ENCODE data around the gene PIAS1. TPM values are rescaled to one million over a fixed set of nuclear protein-coding genes. Genes with fewer than 3 reads are reported as not detected.

The PIAS1 gene
- total RNA-seq, 3 donors from 2014 or later (not counting 1 experiment from before 2014, with no cell fraction given): 94.7 to 103 (median 99.2) TPM

GRCh38 chr15:68203486-68203885 lies 149.4 kb downstream of the PIAS1 start:
- H3K27ac ChIP-seq (ENCODE audit: low read length): no peak overlapping the region
- H3K27me3 Mint-ChIP-seq (ENCODE audit: low read depth in 2 of 2): no peaks in the 10 kb centered on the region
- no peaks in the 10 kb centered on the region for H3K9me3 Mint-ChIP-seq
- TF ChIP-seq CTCF (IDR thresholded peaks at IDR 0.05): no peak
- no peaks in the 10 kb centered on the region for H3K36me3 ChIP-seq (ENCODE audit: control insufficient read depth, insufficient read depth, low read length)
- H3K4me1 Mint-ChIP-seq: peaks cover 0 to 22% of the 10 kb centered on the region in 2 donors
- peaks cover 17% of the 10 kb centered on the region for H3K4me1 ChIP-seq (ENCODE audit: control insufficient read depth, insufficient read depth, low read length)
- DNase-seq (no peak), ATAC-seq (no peak)
- no peak overlapping the region for H3K4me3 Mint-ChIP-seq
- H3K9me3 ChIP-seq (ENCODE audit: control insufficient read depth, insufficient read depth, low read length): no peaks in the 10 kb centered on the region
- H3K36me3 Mint-ChIP-seq: no peaks in the 10 kb centered on the region
- no peaks in the 10 kb centered on the region for H3K27me3 ChIP-seq (ENCODE audit: control insufficient read depth, insufficient read depth, low read length)
- H3K27ac Mint-ChIP-seq: no peak overlapping the region
- WGBS (ENCODE audit: insufficient coverage): 97% methylated on average over 5 of the region's 5 CpGs
- intact Hi-C loops (cut with micrococcal nuclease): no loop called here
- no peak overlapping the region for H3K4me3 ChIP-seq (ENCODE audit: low read length)

GRCh38 chr15:68203956-68204355 lies 149.8 kb downstream of the PIAS1 start:
- no peaks in the 10 kb centered on the region for H3K36me3 ChIP-seq (ENCODE audit: control insufficient read depth, insufficient read depth, low read length)
- DNase-seq (no peak), ATAC-seq (no peak)
- H3K27ac ChIP-seq (ENCODE audit: low read length): no peak overlapping the region
- peaks cover 21% of the 10 kb centered on the region for H3K4me1 ChIP-seq (ENCODE audit: control insufficient read depth, insufficient read depth, low read length)
- Mint-ChIP-seq H3K4me1 (peaks cover 0 to 25% of the 10 kb centered on the region in 2 donors), H3K4me3 (no peak overlapping the region), H3K9me3 (no peaks in the 10 kb centered on the region), H3K36me3 (no peaks in the 10 kb centered on the region), H3K27ac (no peak overlapping the region), H3K27me3 (ENCODE audit: low read depth in 2 of 2) (no peaks in the 10 kb centered on the region)
- intact Hi-C loops (cut with micrococcal nuclease): no loop called here
- WGBS (ENCODE audit: insufficient coverage): 99% methylated on average over 5 of the region's 5 CpGs
- no peak overlapping the region for H3K4me3 ChIP-seq (ENCODE audit: low read length)
- H3K9me3 ChIP-seq (ENCODE audit: control insufficient read depth, insufficient read depth, low read length): no peaks in the 10 kb centered on the region
- TF ChIP-seq CTCF (IDR thresholded peaks at IDR 0.05): no peak
- H3K27me3 ChIP-seq (ENCODE audit: control insufficient read depth, insufficient read depth, low read length): no peaks in the 10 kb centered on the region

- Mint-ChIP-seq H3K4me1 (peaks cover 0 to 26% of the 10 kb centered on the region in 2 donors), H3K9me3 (no peaks in the 10 kb centered on the region), H3K4me3 (no peak overlapping the region), H3K36me3 (no peaks in the 10 kb centered on the region), H3K27ac (no peak overlapping the region), H3K27me3 (ENCODE audit: low read depth in 2 of 2) (no peaks in the 10 kb centered on the region)
- Histone ChIP-seq H3K27me3 (ENCODE audit: control insufficient read depth, insufficient read depth, low read length) (no peaks in the 10 kb centered on the region), H3K9me3 (ENCODE audit: control insufficient read depth, insufficient read depth, low read length) (no peaks in the 10 kb centered on the region), H3K4me3 (ENCODE audit: low read length) (no peak overlapping the region), H3K36me3 (ENCODE audit: control insufficient read depth, insufficient read depth, low read length) (no peaks in the 10 kb centered on the region), H3K27ac (ENCODE audit: low read length) (no peak overlapping the region), H3K4me1 (ENCODE audit: control insufficient read depth, insufficient read depth, low read length) (peaks cover 25% of the 10 kb centered on the region)
- ATAC-seq (no peak), DNase-seq (no peak)
- 96% methylated on average over 7 of the region's 7 CpGs for WGBS (ENCODE audit: insufficient coverage)
- intact Hi-C loops (cut with micrococcal nuclease): no loop called here
- TF ChIP-seq CTCF (IDR thresholded peaks at IDR 0.05): no peak
Observed at GRCh38 chr15:68204361-68204760, 150.2 kb downstream of the PIAS1 start.

- no peak for DNase-seq
- intact Hi-C loops (cut with micrococcal nuclease): no loop called here
Observed at GRCh38 chr15:68204776-68205557, 150.9 kb downstream of the PIAS1 start, which contains the start of gene CALML4. Gene CALML4, minus strand, starts transcription at chr15:68205332. Its CDS starts 85 bp downstream, at chr15:68205247.

More at GRCh38 chr15:68204776-68205557, 150.9 kb downstream of the PIAS1 start, which contains the start of gene CALML4:
- H3K27me3 Mint-ChIP-seq (ENCODE audit: low read depth in 2 of 2): no peaks in the 10 kb centered on the region
- no peak for TF ChIP-seq CTCF (IDR thresholded peaks at IDR 0.05)
- H3K4me1 Mint-ChIP-seq: peaks cover 0 to 27% of the 10 kb centered on the region in 2 donors
- 56% methylated on average over 16 of the region's 16 CpGs for WGBS (ENCODE audit: insufficient coverage)
- no peak for ATAC-seq
- Histone ChIP-seq H3K4me1 (ENCODE audit: control insufficient read depth, insufficient read depth, low read length) (peaks cover 26% of the 10 kb centered on the region), H3K9me3 (ENCODE audit: control insufficient read depth, insufficient read depth, low read length) (no peaks in the 10 kb centered on the region), H3K36me3 (ENCODE audit: control insufficient read depth, insufficient read depth, low read length) (no peaks in the 10 kb centered on the region), H3K27me3 (ENCODE audit: control insufficient read depth, insufficient read depth, low read length) (no peaks in the 10 kb centered on the region), H3K4me3 (ENCODE audit: low read length) (no peak within 1 kb of the TSS), H3K27ac (ENCODE audit: low read length) (no peak within 1 kb of the TSS)
- no peaks in the 10 kb centered on the region for H3K36me3 Mint-ChIP-seq
- H3K9me3 Mint-ChIP-seq: no peaks in the 10 kb centered on the region
- H3K4me3 Mint-ChIP-seq: no peak within 1 kb of the TSS
- H3K27ac Mint-ChIP-seq: no peak within 1 kb of the TSS
